Stomach (tissue), 19 donors: ENCODE results near the gene MRPL9. TPM values are rescaled to one million over a fixed set of nuclear protein-coding genes. Genes with fewer than 3 reads are reported as not detected.

Experiments
- DNase-seq, 2 donors: peaks; one replicate each; pipeline versions ENCODE4 v3.0.0 to v3.0.0-alpha.2; 2013 to 2019
- H3K27ac ChIP-seq, 5 donors: fragments of 200-600 bp in 4 of 5; sonication (generic) in 4 of 5; one replicate each; pipeline ENCODE4 v1.5.1; 2013 to 2019; ENCODE audit warnings: mild to moderate bottlenecking in 1 of 5, moderate library complexity in 1 of 5
- H3K27me3 ChIP-seq, 3 donors: fragments of 200-600 bp; sonication (generic); one replicate each; pipeline ENCODE4 v1.5.1; 2017 to 2019; ENCODE audit warnings: mixed run types in 1 of 3
- H3K36me3 ChIP-seq, 4 donors: fragments of 200-600 bp; sonication (generic); 1 replicate in 3 of 4; 2 replicates in 1 of 4; pipeline ENCODE4 v1.5.1; 2016 to 2019
- H3K4me1 ChIP-seq, 4 donors: fragments of 200-600 bp; sonication (generic); one replicate each; pipeline ENCODE4 v1.5.1; 2016 to 2019
- H3K4me3 ChIP-seq, 4 donors: fragments of 200-600 bp; sonication (generic) in 3 of 4; one replicate each; pipeline ENCODE4 v1.5.1; 2016 to 2019; ENCODE audit warnings: mild to moderate bottlenecking in 1 of 4
- H3K9me3 ChIP-seq, 4 donors: fragments of 200-600 bp; sonication (generic); one replicate each; pipeline ENCODE4 v1.5.1; 2016 to 2019
- CTCF ChIP-seq, 7 experiments: fragments of 450-650 bp in 4 of 7; fragments of 200-600 bp in 3 of 7; sonication (generic) in 3 of 7; IDR thresholded peaks; one replicate each; pipeline ENCODE4 v1.5.1; 2016 to 2019; ENCODE audit warnings: antibody characterized with exemption in 7 of 7, control low read depth in 2 of 7, mild to moderate bottlenecking in 1 of 7
- EP300 ChIP-seq: sonication (generic); formaldehyde crosslinking; IDR thresholded peaks from one replicate; pipeline ENCODE4 v1.6.1; 2017; ENCODE audit warnings: antibody characterized with exemption
- POLR2A ChIP-seq, 4 donors: fragments of 450-650 bp; IDR thresholded peaks; one replicate each; pipeline ENCODE4 v1.6.1; 2016; ENCODE audit warnings: antibody characterized with exemption in 4 of 4, control low read depth in 2 of 4, mild to moderate bottlenecking in 1 of 4, moderate library complexity in 1 of 4
- POLR2AphosphoS5 ChIP-seq, 3 donors: sonication (generic); formaldehyde crosslinking; IDR thresholded peaks; one replicate each; pipeline ENCODE4 v1.6.1; 2016; ENCODE audit warnings: antibody characterized with exemption in 3 of 3
- WGBS, 5 donors: extraction: QIAGEN DNeasy Blood & Tissue Kit in 3 of 5; methylation state at CpG; one replicate each; pipeline versions ENCODE4 v1.1.5 to v1.1.7; 2013 to 2018; 5-methylcytosine and 5-hydroxymethylcytosine counted together
- intact Hi-C: fragments of 100-400 bp; cut with DNase I; formaldehyde crosslinking; loops from one replicate; pipeline ENCODE4 v1.15.1; 2023; ENCODE audit warnings: low total_unique reads
- long read RNA-seq, 10 donors: transcript quantifications; one replicate each; lab custom pipeline, GENCODE V29; 2026
- polyA plus RNA-seq, 3 donors: library from polyadenylated mRNA; stranded (reverse); fragments of 200-250 nt; gene quantifications; one replicate each; pipeline ENCODE4 v1.2.3, GENCODE V29; 2013
- total RNA-seq, 5 donors: library from RNA; depleted of rRNA; stranded (reverse); fragments of >200 nt; gene quantifications; one replicate each; pipeline versions ENCODE4 v1.1.0 to v1.2.3, GENCODE V29; 2014 to 2016
- donor health status: healthy with polysubstance abuse.
- donor health status: Bipolar disorder and iron deficiency.
- donor health status: healthy.

MRPL9 gene
- total RNA-seq (100 to 1,000 TPM in 1 of 5 donors, 10 to 100 TPM in 4; 19.8 to 246 (median 62.9) TPM), polyA plus RNA-seq (10 to 100 TPM; 59.5 to 79.7 (median 76.3) TPM)
- long read RNA-seq, donor 1, transcript MRPL9-202 (7 exons, 1,296 nt) = major isoform, 9 of 14 reads
- long read RNA-seq, donor 1, partial matches to known transcripts = 0 of 14 reads
- long read RNA-seq, donor 1, other reads (novel, unspliced or antisense) = 0 of 14 reads
- long read RNA-seq, donor 2, transcript MRPL9-202 (7 exons, 1,296 nt) = major isoform, 14 of 18 reads
- long read RNA-seq, donor 2, partial matches to known transcripts = 0 of 18 reads
- long read RNA-seq, donor 2, other reads (novel, unspliced or antisense) = 0 of 18 reads
- long read RNA-seq, donor 3, transcript MRPL9-202 (7 exons, 1,296 nt) = major isoform, 8 of 17 reads
- long read RNA-seq, donor 3, partial matches to known transcripts = 6 of 17 reads
- long read RNA-seq, donor 3, other reads (novel, unspliced or antisense) = 0 of 17 reads
- long read RNA-seq, donor 4, partial matches to known transcripts = 0 of 1 reads
- long read RNA-seq, donor 4, other reads (novel, unspliced or antisense) = 0 of 1 reads
- long read RNA-seq, donor 5, transcript MRPL9-203 (3 exons, 348 nt) = minor isoform, 7 of 21 reads
- long read RNA-seq, donor 5, transcript MRPL9-202 (7 exons, 1,296 nt) = major isoform, 12 of 21 reads
- long read RNA-seq, donor 5, partial matches to known transcripts = 0 of 21 reads
- long read RNA-seq, donor 5, other reads (novel, unspliced or antisense) = 0 of 21 reads
- long read RNA-seq, donor 6 = 0 reads
- long read RNA-seq, donor 7, transcript MRPL9-202 (7 exons, 1,296 nt) = major isoform, 21 of 29 reads
- long read RNA-seq, donor 7, transcript MRPL9-203 (3 exons, 348 nt) = minor isoform, 5 of 29 reads
- long read RNA-seq, donor 7, partial matches to known transcripts = 0 of 29 reads
- long read RNA-seq, donor 7, other reads (novel, unspliced or antisense) = 0 of 29 reads
- long read RNA-seq, donor 8, transcript MRPL9-202 (7 exons, 1,296 nt) = major isoform, 17 of 34 reads
- long read RNA-seq, donor 8, partial matches to known transcripts = 13 of 34 reads
- long read RNA-seq, donor 8, other reads (novel, unspliced or antisense) = 0 of 34 reads
- long read RNA-seq, donor 9, transcript MRPL9-202 (7 exons, 1,296 nt) = major isoform, 19 of 37 reads
- long read RNA-seq, donor 9, partial matches to known transcripts = 11 of 37 reads
- long read RNA-seq, donor 9, other reads (novel, unspliced or antisense) = 0 of 37 reads
- long read RNA-seq, donor 10, partial matches to known transcripts = 0 of 4 reads
- long read RNA-seq, donor 10, other reads (novel, unspliced or antisense) = 0 of 4 reads

GRCh38 chr1:151762941-151763921, at the start of gene MRPL9:
TSS of gene MRPL9 (minus strand) at chr1:151763496. CDS start at chr1:151763479, 17 bp downstream.
- Histone ChIP-seq H3K27me3 (no peaks in the 10 kb centered on the region), H3K4me3 (peak within 1 kb of the TSS; percentile 69 to 92 (median 80)), H3K4me1 (peaks cover 13 to 22% (median 18%) of the 10 kb centered on the region in 4 donors), H3K36me3 (peaks cover 21 to 41% (median 40%) of the 10 kb centered on the region in 4 donors), H3K9me3 (no peaks in the 10 kb centered on the region), H3K27ac (peak within 1 kb of the TSS; percentile 82 to 93 (median 89))
- TF ChIP-seq POLR2AphosphoS5 (IDR thresholded peaks at IDR 0.05) (peak; percentile 21 to 71 (median 69)), POLR2A (IDR thresholded peaks at IDR 0.05) (no peak), CTCF (IDR thresholded peaks at IDR 0.05) (no peak), EP300 (no peak)
- intact Hi-C loops = no loop called here
- 0 to 1% (median 1%) methylated on average over 35 to 68 of the region's 68 CpGs for WGBS, 5 donors
- DNase-seq = peak; percentile 84 to 94

GRCh38 chr1:151811181-151811580, 47.9 kb upstream of the MRPL9 start:
- no peak for DNase-seq
- intact Hi-C loops = no loop called here
- 84 to 94% (median 87%) methylated on average over 9 of the region's 9 CpGs for WGBS, 5 donors
- H3K27me3 ChIP-seq = peaks cover 0 to 9% (median 0%) of the 10 kb centered on the region in 3 donors
- no peaks in the 10 kb centered on the region for H3K9me3 ChIP-seq
- no peak overlapping the region for H3K4me3 ChIP-seq
- peaks cover 0 to 7% (median 0%) of the 10 kb centered on the region in 4 donors for H3K4me1 ChIP-seq
- H3K27ac ChIP-seq = no peak overlapping the region
- H3K36me3 ChIP-seq = peaks cover 0 to 64% (median 36%) of the 10 kb centered on the region in 4 donors
- TF ChIP-seq CTCF (IDR thresholded peaks at IDR 0.05) = no peak
- TF ChIP-seq EP300 = no peak
- TF ChIP-seq POLR2AphosphoS5 (IDR thresholded peaks at IDR 0.05) = no peak
- no peak for TF ChIP-seq POLR2A (IDR thresholded peaks at IDR 0.05)

GRCh38 chr1:151809985-151810556, 46.8 kb upstream of the MRPL9 start:
- Histone ChIP-seq H3K4me3 (no peak overlapping the region), H3K27me3 (peaks cover 0 to 9% (median 0%) of the 10 kb centered on the region in 3 donors), H3K27ac (no peak overlapping the region), H3K9me3 (no peaks in the 10 kb centered on the region), H3K4me1 (peaks cover 0 to 7% (median 0%) of the 10 kb centered on the region in 4 donors), H3K36me3 (peaks cover 0 to 54% (median 25%) of the 10 kb centered on the region in 4 donors)
- WGBS, 5 donors = 97 to 100% (median 100%) methylated on average over 1 of the region's 1 CpG
- DNase-seq = no peak
- intact Hi-C loops = no loop called here
- no peak for TF ChIP-seq POLR2A (IDR thresholded peaks at IDR 0.05)
- TF ChIP-seq EP300 = no peak
